HS-27A (cell line): ENCODE results near the gene MPP7.

Source experiments
- DNase-seq: peaks from one replicate; pipeline ENCODE4 v3.0.0-alpha.2; 2012; ENCODE audit warnings: low read depth, missing footprints

Gene MPP7

GRCh38 chr10:28269842-28270456 lies 32.9 kb downstream of the MPP7 start:
- DNase-seq, result no peak

- DNase-seq, result no peak
Observed at GRCh38 chr10:28266449-28267224, 36.2 kb downstream of the MPP7 start.

GRCh38 chr10:28263136-28263857 lies 39.6 kb downstream of the MPP7 start:
- no peak for DNase-seq

- DNase-seq, result no peak
Observed at GRCh38 chr10:28256776-28257175, 46.1 kb downstream of the MPP7 start.

- peak; percentile 24 for DNase-seq
Observed at GRCh38 chr10:28254290-28254985, 48.4 kb downstream of the MPP7 start.

- no peak for DNase-seq
Observed at GRCh38 chr10:28253169-28253785, 49.6 kb downstream of the MPP7 start.
